Cortex of kidney (tissue), 1 donor: ENCODE results near the gene TREML4.
"Not testable (repeated sequence)": the region's sequence is repeated elsewhere in the genome, so short reads cannot be mapped to it uniquely, and the experiment has no call there.

Experiments
- DNase-seq: peaks from one replicate; lab custom pipeline; 2025; lab: John Stamatoyannopoulos, UW

The TREML4 gene

GRCh38 chr6:41228096-41228495, at the start of gene TREML4:
TSS of gene TREML4 (plus strand) at chr6:41228349. CDS start at chr6:41228428, 79 bp downstream.
- DNase-seq: no peak

GRCh38 chr6:41179163-41179562, 49.0 kb upstream of the TREML4 start:
- DNase-seq: no peak

- DNase-seq: no peak
Measured at GRCh38 chr6:41181566-41181965, 46.6 kb upstream of the TREML4 start.

GRCh38 chr6:41182069-41183034, 45.8 kb upstream of the TREML4 start:
- no peak for DNase-seq

- no peak for DNase-seq
Measured at GRCh38 chr6:41184761-41185160, 43.4 kb upstream of the TREML4 start.

GRCh38 chr6:41186031-41186562, 42.1 kb upstream of the TREML4 start:
- DNase-seq: no peak

GRCh38 chr6:41187924-41188886, 39.9 kb upstream of the TREML4 start:
- DNase-seq: no peak

- not testable (repeated sequence) for DNase-seq
Measured at GRCh38 chr6:41189046-41189445, 39.1 kb upstream of the TREML4 start.

GRCh38 chr6:41189967-41190366, 38.2 kb upstream of the TREML4 start:
- no peak for DNase-seq

- no peak for DNase-seq
Measured at GRCh38 chr6:41190791-41191190, 37.4 kb upstream of the TREML4 start.

- DNase-seq: no peak
Measured at GRCh38 chr6:41191569-41191968, 36.6 kb upstream of the TREML4 start.

GRCh38 chr6:41193171-41193734, 34.9 kb upstream of the TREML4 start:
- DNase-seq: no peak

GRCh38 chr6:41193884-41194283, 34.3 kb upstream of the TREML4 start:
- DNase-seq: no peak

- no peak for DNase-seq
Measured at GRCh38 chr6:41194386-41194785, 33.8 kb upstream of the TREML4 start.

- DNase-seq: no peak
Measured at GRCh38 chr6:41197234-41197633, 30.9 kb upstream of the TREML4 start.

- DNase-seq: no peak
Measured at GRCh38 chr6:41199552-41200246, 28.4 kb upstream of the TREML4 start.

GRCh38 chr6:41200296-41200900, 27.8 kb upstream of the TREML4 start:
- no peak for DNase-seq

- DNase-seq: no peak
Measured at GRCh38 chr6:41200901-41201763, 27.0 kb upstream of the TREML4 start, which contains the start of gene TREML2. TSS of gene TREML2 (minus strand) at chr6:41201149. CDS start at chr6:41201008, 141 bp downstream.

GRCh38 chr6:41201764-41202173, 26.4 kb upstream of the TREML4 start:
- DNase-seq: no peak

- DNase-seq: no peak
Measured at GRCh38 chr6:41204156-41204555, 24.0 kb upstream of the TREML4 start.
